GM23338 (cell line): ENCODE results near the gene ASRGL1. TPM values are rescaled to one million over a fixed set of nuclear protein-coding genes. Genes with fewer than 3 reads are reported as not detected.

ENCODE experiments used
- ATAC-seq: fragments of 200-7000 bp; cut with Tn5 transposase; 3 replicates; pipeline ENCODE4 v1.9.1; 2020
- DNase-seq: peaks from one replicate; pipeline ENCODE4 v3.0.0-alpha.2; 2015; ENCODE audit warnings: low spot score
- H2AFZ ChIP-seq: fragments of 200-600 bp; sonication (generic); 2 replicates; pipeline ENCODE4 v1.8.0; 2016; ENCODE audit warnings: antibody characterized with exemption, mild to moderate bottlenecking, moderate library complexity
- H3F3A ChIP-seq: fragments of 200-600 bp; sonication (generic); replicated peaks from 2 replicates; pipeline ENCODE4 v1.8.0; 2017; ENCODE audit warnings: antibody characterized with exemption, mixed run types, low read depth
- H3K27ac ChIP-seq: fragments of 200-600 bp; sonication (generic); 2 replicates; pipeline ENCODE4 v1.6.1; 2016; ENCODE audit warnings: low read depth
- H3K27me3 ChIP-seq: fragments of 200-600 bp; sonication (generic); 2 replicates; pipeline ENCODE4 v1.8.0; 2016; ENCODE audit warnings: mild to moderate bottlenecking, mixed run types, moderate library complexity; ENCODE audit not compliant: insufficient read depth
- H3K36me3 ChIP-seq: fragments of 200-600 bp; sonication (generic); 2 replicates; pipeline ENCODE4 v1.8.0; 2016; ENCODE audit warnings: mild to moderate bottlenecking; ENCODE audit not compliant: insufficient read depth
- H3K4me1 ChIP-seq: fragments of 200-600 bp; sonication (generic); 2 replicates; pipeline ENCODE4 v1.8.0; 2016; ENCODE audit warnings: mild to moderate bottlenecking, moderate library complexity; ENCODE audit not compliant: insufficient read depth
- H3K4me2 ChIP-seq: fragments of 200-600 bp; sonication (generic); 2 replicates; pipeline ENCODE4 v1.7.1; 2017; ENCODE audit warnings: mixed run types
- H3K4me3 ChIP-seq: fragments of 200-600 bp; sonication (generic); 2 replicates; pipeline ENCODE4 v1.6.1; 2016; ENCODE audit warnings: mixed run types
- H3K79me2 ChIP-seq: fragments of 200-600 bp; sonication (generic); replicated peaks from 2 replicates; pipeline ENCODE4 v1.8.0; 2017; ENCODE audit warnings: mild to moderate bottlenecking; ENCODE audit not compliant: insufficient read depth
- H3K9me2 ChIP-seq: fragments of 200-600 bp; sonication (generic); 2 replicates; pipeline ENCODE4 v1.8.0; 2017; ENCODE audit not compliant: insufficient read depth
- H4K20me1 ChIP-seq: fragments of 200-600 bp; sonication (generic); replicated peaks from 2 replicates; pipeline ENCODE4 v1.8.0; 2017; ENCODE audit warnings: mild to moderate bottlenecking; ENCODE audit not compliant: insufficient read depth
- H3K27ac Mint-ChIP-seq: 2 replicates; pipeline ENCODE4 v1.8.0; 2020; ENCODE audit warnings: inconsistent platforms, mild to moderate bottlenecking, moderate library complexity, mixed read lengths
- H3K27me3 Mint-ChIP-seq: 3 replicates; pipeline ENCODE4 v1.8.0; 2022; ENCODE audit warnings: low read depth, mild to moderate bottlenecking, moderate library complexity, mixed read lengths, inconsistent platforms; ENCODE audit not compliant: insufficient read depth, poor library complexity
- H3K36me3 Mint-ChIP-seq: 3 replicates; pipeline ENCODE4 v1.8.0; 2021; ENCODE audit warnings: low read depth, mild to moderate bottlenecking, inconsistent platforms, moderate library complexity, mixed read lengths
- H3K4me1 Mint-ChIP-seq: 3 replicates; pipeline ENCODE4 v1.8.0; 2020; ENCODE audit warnings: mild to moderate bottlenecking, inconsistent platforms, mixed read lengths
- H3K4me3 Mint-ChIP-seq: 3 replicates; pipeline ENCODE4 v1.8.0; 2021; ENCODE audit warnings: moderate library complexity, mild to moderate bottlenecking, inconsistent platforms, mixed read lengths
- H3K9me3 Mint-ChIP-seq: 3 replicates; pipeline ENCODE4 v1.8.0; 2020; ENCODE audit warnings: moderate library complexity, mild to moderate bottlenecking, inconsistent platforms, mixed read lengths
- CREB1 ChIP-seq: fragments of 250-450 bp; sonication (Bioruptor Pico); IDR thresholded peaks from 2 replicates; pipeline ENCODE4 v1.5.0; 2020; ENCODE audit warnings: low read depth, mild to moderate bottlenecking, moderate library complexity
- CTCF ChIP-seq, 2 experiments: fragments of 200-600 bp in 1 of 2; sonication (generic) in 1 of 2; conservative IDR thresholded peaks; 2 replicates each; pipeline versions ENCODE4 v1.5.1 to v1.6.1; 2016 to 2017; ENCODE audit warnings: antibody characterized with exemption in 2 of 2, low read depth in 2 of 2, mild to moderate bottlenecking in 2 of 2, moderate library complexity in 1 of 2
- EZH2phosphoT487 ChIP-seq: fragments of 200-600 bp; sonication (generic); IDR thresholded peaks from one replicate; pipeline ENCODE4 v1.8.1; 2018; ENCODE audit warnings: antibody characterized with exemption; ENCODE audit not compliant: unreplicated experiment
- JUNB ChIP-seq: IDR thresholded peaks from one replicate; pipeline ENCODE4 v1.6.1; 2016; ENCODE audit warnings: antibody characterized with exemption; ENCODE audit not compliant: unreplicated experiment
- NANOG ChIP-seq: IDR thresholded peaks from 2 replicates; pipeline ENCODE4 v1.6.1; 2016; ENCODE audit warnings: antibody characterized with exemption, borderline replicate concordance
- POLR2AphosphoS5 ChIP-seq: IDR thresholded peaks from 2 replicates; pipeline ENCODE4 v1.6.1; 2016; ENCODE audit warnings: antibody characterized with exemption, low read depth
- STAT1 ChIP-seq: IDR thresholded peaks from one replicate; pipeline ENCODE4 v1.6.1; 2016; ENCODE audit warnings: antibody characterized with exemption; ENCODE audit not compliant: unreplicated experiment
- ZNF331 ChIP-seq: fragments of 250-450 bp; sonication (Bioruptor Pico); IDR thresholded peaks from 2 replicates; pipeline ENCODE4 v1.5.0; 2020; ENCODE audit warnings: low read depth, mild to moderate bottlenecking, moderate library complexity
- ZNF462 ChIP-seq: fragments of 250-450 bp; sonication (Bioruptor Pico); IDR thresholded peaks from 2 replicates; pipeline ENCODE4 v1.5.0; 2020; ENCODE audit warnings: mild to moderate bottlenecking, moderate library complexity
- polyA plus RNA-seq: library from polyadenylated mRNA; unstranded; fragments of >200 nt; fragmentation: Nextera tagmentation; extraction: Ambion mirVana; gene quantifications from 2 replicates; pipeline ENCODE4 v1.2.1, GENCODE V29; 2016
- total RNA-seq: library from RNA; depleted of rRNA; stranded (reverse); fragments of >200 nt; shearing (Covaris generic); gene quantifications from 2 replicates; pipeline ENCODE4 v1.2.3, GENCODE V29; 2014; rRNA removed

The ASRGL1 gene
- total and polyA plus RNA-seq, 2 experiments from 2014 or later: 32.9 to 50.3 TPM

- no peaks in the 10 kb centered on the region for H3K4me1 ChIP-seq
- Mint-ChIP-seq H3K9me3 (no peaks in the 10 kb centered on the region), H3K27ac (no peak overlapping the region), H3K36me3 (no peaks in the 10 kb centered on the region), H3K27me3 (no peaks in the 10 kb centered on the region), H3K4me1 (peaks cover 2% of the 10 kb centered on the region; the same call in 1 of the 3 replicates), H3K4me3 (no peak overlapping the region)
- no peaks in the 10 kb centered on the region for H3K36me3 ChIP-seq
- H3F3A ChIP-seq: no peaks in the 10 kb centered on the region
- no peak overlapping the region for H3K4me3 ChIP-seq
- no peak overlapping the region for H3K27ac ChIP-seq
- H3K79me2 ChIP-seq: no peaks in the 10 kb centered on the region
- H3K9me2 ChIP-seq: no peaks in the 10 kb centered on the region
- H2AFZ ChIP-seq: peak overlapping the region; percentile 66
- no peaks in the 10 kb centered on the region for H4K20me1 ChIP-seq
- H3K27me3 ChIP-seq: no peaks in the 10 kb centered on the region
- TF ChIP-seq JUNB: no peak
- TF ChIP-seq ZNF331 (CRISPR knock-in tag): no peak
- no peak for TF ChIP-seq EZH2phosphoT487
- TF ChIP-seq STAT1: no peak
- TF ChIP-seq CREB1: no peak
- TF ChIP-seq NANOG: no peak
- TF ChIP-seq CTCF (conservative IDR thresholded peaks at IDR 0.05; ENCODE audit: low read depth in 2 of 2): no peak
- TF ChIP-seq ZNF462 (CRISPR knock-in tag): no peak
- TF ChIP-seq POLR2AphosphoS5: no peak
- no peak for DNase-seq
- H3K4me2 ChIP-seq: no peak overlapping the region
- no peak for ATAC-seq
Measured at GRCh38 chr11:62439785-62440602, 102.7 kb downstream of the ASRGL1 start.

Other genes starting within 250 kb of the ASRGL1 start
- gene INCENP, start 213.4 kb upstream of the ASRGL1 start, total RNA-seq: 115 and 131 TPM in 2 replicates
- 35.6 and 41.3 TPM in 2 replicates for gene INCENP, start 213.4 kb upstream of the ASRGL1 start, polyA plus RNA-seq
- not detected in 2 replicates for gene SCGB1D1, start 147.2 kb upstream of the ASRGL1 start, total RNA-seq
- gene SCGB1D1, start 147.2 kb upstream of the ASRGL1 start, polyA plus RNA-seq: not detected in 2 replicates
- gene SCGB2A1, start 128.8 kb upstream of the ASRGL1 start, total RNA-seq: not detected in 2 replicates
- not detected in 2 replicates for gene SCGB2A1, start 128.8 kb upstream of the ASRGL1 start, polyA plus RNA-seq
- not detected in 2 replicates for gene SCGB1D2, start 95.2 kb upstream of the ASRGL1 start, total RNA-seq
- gene SCGB1D2, start 95.2 kb upstream of the ASRGL1 start, polyA plus RNA-seq: not detected in 2 replicates
- gene SCGB2A2, start 67.3 kb upstream of the ASRGL1 start, total RNA-seq: not detected in 2 replicates
- gene SCGB2A2, start 67.3 kb upstream of the ASRGL1 start, polyA plus RNA-seq: not detected in 2 replicates
- gene SCGB1D4, start 38.4 kb upstream of the ASRGL1 start, total RNA-seq: not detected in 2 replicates
- gene SCGB1D4, start 38.4 kb upstream of the ASRGL1 start, polyA plus RNA-seq: not detected in 2 replicates
- gene SCGB1A1, start 81.6 kb downstream of the ASRGL1 start, total RNA-seq: not detected in 2 replicates
- gene SCGB1A1, start 81.6 kb downstream of the ASRGL1 start, polyA plus RNA-seq: not detected in 2 replicates
- gene AHNAK, start 209.4 kb downstream of the ASRGL1 start, total RNA-seq: 1.7 and 2.1 TPM in 2 replicates
- gene AHNAK, start 209.4 kb downstream of the ASRGL1 start, polyA plus RNA-seq: 0.91 and 1.1 TPM in 2 replicates
- gene EEF1G, start 236.4 kb downstream of the ASRGL1 start, total RNA-seq: 1,200 and 1,316 TPM in 2 replicates
- gene EEF1G, start 236.4 kb downstream of the ASRGL1 start, polyA plus RNA-seq: 696 and 736 TPM in 2 replicates